Ascending aorta (tissue), 2 donors: Measurements from ENCODE around the gene GREB1. TPM values are rescaled to one million over a fixed set of nuclear protein-coding genes. Genes with fewer than 3 reads are reported as not detected.

Experiments
- DNase-seq, 2 donors: peaks; one replicate each; pipeline ENCODE4 v3.0.0-alpha.2; 2019; ENCODE audit warnings: low spot score in 2 of 2
- H3K27ac ChIP-seq, 2 donors: fragments of 200-600 bp; sonication (generic); one replicate each; pipeline ENCODE4 v1.5.1; 2016 to 2017; ENCODE audit warnings: mild to moderate bottlenecking in 1 of 2
- H3K27me3 ChIP-seq: fragments of 200-600 bp; sonication (generic); one replicate; pipeline ENCODE4 v1.5.1; 2017
- H3K36me3 ChIP-seq, 2 donors: fragments of 200-600 bp; sonication (generic); one replicate each; pipeline ENCODE4 v1.5.1; 2016
- H3K4me1 ChIP-seq, 2 donors: fragments of 200-600 bp; sonication (generic); one replicate each; pipeline ENCODE4 v1.5.1; 2016 to 2017; ENCODE audit warnings: mild to moderate bottlenecking in 1 of 2
- H3K4me3 ChIP-seq, 2 donors: fragments of 200-600 bp; sonication (generic); one replicate each; pipeline ENCODE4 v1.5.1; 2016 to 2017; ENCODE audit warnings: mild to moderate bottlenecking in 1 of 2
- H3K9me3 ChIP-seq, 2 donors: fragments of 200-600 bp; sonication (generic); one replicate each; pipeline ENCODE4 v1.5.1; 2016
- intact Hi-C: fragments of 100-400 bp; cut with DNase I; formaldehyde crosslinking; loops from one replicate; pipeline ENCODE4 v1.15.1; 2023
- total RNA-seq: library from RNA; depleted of rRNA; stranded (reverse); fragments of >200 nt; gene quantifications from one replicate; pipeline ENCODE4 v1.1.0, GENCODE V29; 2016
- TF ChIP-seq, protein P1 (sequence below), 3 experiments: fragments of 200-600 bp in 2 of 3; fragments of 450-650 bp in 1 of 3; sonication (generic) in 2 of 3; IDR thresholded peaks; one replicate each; pipeline ENCODE4 v1.5.1; 2016 to 2019; ENCODE audit warnings: antibody characterized with exemption in 3 of 3, mild to moderate bottlenecking in 1 of 3, moderate library complexity in 1 of 3

Gene GREB1
- total RNA-seq, 1 donor from 2014 or later, result 5.9 TPM

DNA sequence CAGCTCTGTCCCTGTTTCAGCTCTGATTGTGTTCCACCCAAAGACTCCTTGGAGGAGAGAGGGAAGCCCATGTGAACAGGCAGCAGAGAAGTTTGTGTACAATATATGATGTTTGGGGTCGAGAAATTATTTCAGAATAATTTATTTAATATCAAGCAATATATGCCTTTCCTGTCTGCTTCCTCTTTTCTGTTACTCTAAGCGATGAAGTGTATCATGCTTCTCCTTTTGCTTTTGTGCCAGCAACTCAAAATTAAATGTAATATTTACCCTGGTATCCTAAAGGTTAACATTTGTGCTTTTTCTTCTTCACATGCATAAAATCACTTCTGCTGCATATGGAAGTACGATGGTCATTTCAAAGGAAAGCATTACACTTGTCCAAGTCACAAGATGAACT lies 138.6 kb downstream of the GREB1 start:
- Histone ChIP-seq H3K4me3 (no peak overlapping the region), H3K27ac (no peak overlapping the region), H3K9me3 (no peaks in the 10 kb centered on the region), H3K27me3 (no peaks in the 10 kb centered on the region), H3K36me3 (no peaks in the 10 kb centered on the region), H3K4me1 (peaks cover 2 to 4% of the 10 kb centered on the region in 2 donors)
- TF ChIP-seq, protein P1, sequence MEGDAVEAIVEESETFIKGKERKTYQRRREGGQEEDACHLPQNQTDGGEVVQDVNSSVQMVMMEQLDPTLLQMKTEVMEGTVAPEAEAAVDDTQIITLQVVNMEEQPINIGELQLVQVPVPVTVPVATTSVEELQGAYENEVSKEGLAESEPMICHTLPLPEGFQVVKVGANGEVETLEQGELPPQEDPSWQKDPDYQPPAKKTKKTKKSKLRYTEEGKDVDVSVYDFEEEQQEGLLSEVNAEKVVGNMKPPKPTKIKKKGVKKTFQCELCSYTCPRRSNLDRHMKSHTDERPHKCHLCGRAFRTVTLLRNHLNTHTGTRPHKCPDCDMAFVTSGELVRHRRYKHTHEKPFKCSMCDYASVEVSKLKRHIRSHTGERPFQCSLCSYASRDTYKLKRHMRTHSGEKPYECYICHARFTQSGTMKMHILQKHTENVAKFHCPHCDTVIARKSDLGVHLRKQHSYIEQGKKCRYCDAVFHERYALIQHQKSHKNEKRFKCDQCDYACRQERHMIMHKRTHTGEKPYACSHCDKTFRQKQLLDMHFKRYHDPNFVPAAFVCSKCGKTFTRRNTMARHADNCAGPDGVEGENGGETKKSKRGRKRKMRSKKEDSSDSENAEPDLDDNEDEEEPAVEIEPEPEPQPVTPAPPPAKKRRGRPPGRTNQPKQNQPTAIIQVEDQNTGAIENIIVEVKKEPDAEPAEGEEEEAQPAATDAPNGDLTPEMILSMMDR (IDR thresholded peaks at IDR 0.05), result no peak
- intact Hi-C loops, result no loop called here
- no peak for DNase-seq

DNA sequence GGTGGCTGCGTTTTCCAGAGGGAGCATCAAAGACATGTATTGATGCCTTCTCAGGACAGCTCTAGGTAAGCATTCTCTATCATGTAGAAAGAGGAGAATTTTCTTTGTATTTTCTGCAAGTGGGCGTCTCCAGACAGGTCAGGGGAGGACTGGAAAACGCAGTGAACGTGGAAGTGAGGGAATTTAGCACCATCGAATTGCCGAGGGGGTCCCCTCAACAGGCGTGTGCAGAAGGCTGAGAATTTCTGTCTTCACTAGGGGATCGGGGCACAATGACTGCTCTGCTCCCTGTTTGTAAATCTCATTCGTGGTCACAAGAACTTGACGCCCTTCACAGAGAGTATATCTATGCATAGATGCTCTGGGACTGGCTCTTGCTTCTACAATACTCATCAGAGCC lies 141.1 kb downstream of the GREB1 start:
- Histone ChIP-seq H3K27ac (no peak overlapping the region), H3K9me3 (no peaks in the 10 kb centered on the region), H3K36me3 (no peaks in the 10 kb centered on the region), H3K27me3 (no peaks in the 10 kb centered on the region), H3K4me3 (no peak overlapping the region), H3K4me1 (peaks cover under 1 to 2% of the 10 kb centered on the region in 2 donors)
- TF ChIP-seq, protein P1 (IDR thresholded peaks at IDR 0.05), result no peak
- no peak for DNase-seq
- intact Hi-C loops, result no loop called here

DNA sequence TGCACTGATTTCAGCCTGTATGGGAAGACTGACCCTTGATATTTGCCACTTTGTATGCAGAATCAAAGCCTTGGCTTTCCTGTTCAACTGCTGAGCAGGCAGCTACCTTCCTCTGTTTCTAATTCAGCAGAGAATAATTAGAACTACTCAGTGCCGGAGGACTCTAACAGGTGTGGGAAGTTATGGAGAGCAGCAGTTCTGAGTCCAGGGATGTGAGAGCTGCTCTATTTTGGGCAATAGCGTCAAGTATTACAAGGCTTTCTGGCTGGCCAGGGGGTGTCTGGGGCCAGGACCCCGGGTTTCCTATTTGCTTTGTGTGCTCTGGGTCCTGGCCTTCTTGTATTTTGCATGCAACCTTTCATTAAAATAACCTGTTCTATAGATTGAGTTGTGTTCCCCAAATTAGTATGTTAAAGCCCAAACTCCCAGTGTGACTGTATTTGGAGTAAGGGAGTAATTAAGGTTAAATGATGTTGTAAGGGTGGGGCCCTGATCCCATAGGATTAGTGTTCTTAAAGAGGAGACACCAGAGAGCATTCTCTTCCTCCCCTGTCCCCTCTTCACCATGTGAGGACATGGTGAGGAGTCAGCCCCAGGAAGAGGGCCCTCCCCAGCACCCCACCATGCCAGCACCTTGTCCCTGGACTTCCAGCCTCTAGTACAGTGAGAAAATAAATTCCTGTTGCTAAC lies 141.7 kb downstream of the GREB1 start:
- H3K4me3 ChIP-seq, result no peak overlapping the region
- DNase-seq, result no peak
- intact Hi-C loops, result no loop called here
- no peaks in the 10 kb centered on the region for H3K9me3 ChIP-seq
- no peaks in the 10 kb centered on the region for H3K36me3 ChIP-seq
- TF ChIP-seq, protein P1 (IDR thresholded peaks at IDR 0.05), result no peak
- H3K27ac ChIP-seq, result no peak overlapping the region
- no peaks in the 10 kb centered on the region for H3K4me1 ChIP-seq
- no peaks in the 10 kb centered on the region for H3K27me3 ChIP-seq

DNA sequence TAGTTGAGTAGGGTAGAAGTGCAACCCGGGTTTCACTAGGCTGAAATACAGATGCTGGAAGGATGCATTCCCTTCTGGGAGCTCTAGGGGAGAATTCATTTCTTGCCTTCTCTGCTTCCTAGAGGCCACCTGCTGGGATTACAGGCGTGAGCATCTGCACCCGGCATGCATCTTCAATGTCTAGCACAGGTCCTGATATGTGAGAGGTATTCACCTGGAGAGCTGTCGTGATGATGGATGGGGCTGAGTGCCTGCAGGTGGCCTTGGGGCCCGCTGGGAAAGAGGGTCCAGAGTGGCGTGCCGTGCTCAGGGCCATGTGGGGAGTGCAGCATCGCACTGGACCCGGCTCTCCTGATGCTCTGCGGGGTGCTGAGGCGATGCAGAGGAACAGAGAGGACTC lies 142.8 kb downstream of the GREB1 start:
- Histone ChIP-seq H3K9me3 (no peaks in the 10 kb centered on the region), H3K27me3 (no peaks in the 10 kb centered on the region), H3K4me3 (no peak overlapping the region), H3K36me3 (no peaks in the 10 kb centered on the region), H3K4me1 (no peaks in the 10 kb centered on the region), H3K27ac (no peak overlapping the region)
- intact Hi-C loops, result no loop called here
- TF ChIP-seq, protein P1 (IDR thresholded peaks at IDR 0.05), result no peak
- peak in 1 of 2 donors; percentile 35 for DNase-seq

DNA sequence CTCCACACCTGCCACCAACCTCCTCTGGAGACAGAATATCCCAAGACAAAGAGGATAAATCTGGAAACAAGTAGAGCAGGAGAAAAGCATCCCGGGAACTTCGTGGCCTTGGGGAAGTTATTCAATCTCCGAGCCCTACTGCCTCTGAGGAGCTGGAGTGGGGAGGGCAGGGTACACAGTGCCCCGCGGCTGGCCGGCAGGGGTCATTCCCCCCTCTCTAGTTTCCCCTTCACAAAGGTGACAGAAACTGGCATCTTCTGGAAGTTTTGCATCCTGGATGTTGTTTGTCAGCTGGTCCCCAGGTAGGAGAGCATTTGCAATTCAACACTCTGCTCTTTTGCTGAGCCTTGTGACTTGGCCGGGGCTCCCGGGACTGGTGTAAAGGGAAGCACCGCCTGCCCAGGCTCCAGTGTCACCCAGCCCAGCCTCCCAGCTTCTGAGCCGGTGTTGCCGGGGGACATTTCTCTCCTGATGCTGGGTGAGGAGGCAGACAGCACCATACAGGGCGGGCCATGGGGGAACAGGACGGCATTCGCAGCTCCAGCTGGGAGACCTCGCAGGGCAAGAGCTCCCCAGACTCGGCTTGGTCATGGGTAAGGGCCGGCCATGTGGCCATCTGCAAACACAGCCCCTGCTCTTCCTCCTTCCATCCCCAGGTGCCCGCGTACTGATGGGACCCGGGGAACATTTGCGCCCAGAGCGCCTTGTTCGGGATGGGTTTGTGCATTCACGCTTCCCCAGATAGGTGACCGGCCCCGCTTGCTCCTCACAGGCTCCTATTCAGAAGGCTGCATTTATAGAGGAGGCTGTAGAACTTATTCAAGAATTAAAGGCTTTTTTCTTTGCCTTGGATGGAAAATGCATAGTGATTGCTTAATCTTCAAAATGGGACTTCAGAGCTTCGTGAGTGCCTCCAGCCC lies 143.6 kb downstream of the GREB1 start:
- DNase-seq, result peak in 1 of 2 donors; percentile 53
- TF ChIP-seq, protein P1 (IDR thresholded peaks at IDR 0.05), result no peak
- intact Hi-C loops, result no loop called here

More for the DNA sequence above, 143.6 kb downstream of the GREB1 start:
- no peaks in the 10 kb centered on the region for H3K36me3 ChIP-seq
- no peaks in the 10 kb centered on the region for H3K9me3 ChIP-seq
- no peak overlapping the region for H3K4me3 ChIP-seq
- no peaks in the 10 kb centered on the region for H3K27me3 ChIP-seq
- H3K27ac ChIP-seq, result no peak overlapping the region
- no peaks in the 10 kb centered on the region for H3K4me1 ChIP-seq
